NB4 (cell line): Measurements from ENCODE around the gene FBXW8.

Experiments used
- CTCF ChIP-seq: IDR thresholded peaks from one replicate; pipeline ENCODE4 v1.5.1; 2012; ENCODE audit warnings: low read depth, low read length
- POLR2A ChIP-seq: IDR thresholded peaks from 2 replicates; pipeline ENCODE4 v1.6.1; 2011; ENCODE audit warnings: mild to moderate bottlenecking; ENCODE audit not compliant: insufficient read length; ENCODE audit errors: extremely low read depth

DNA sequence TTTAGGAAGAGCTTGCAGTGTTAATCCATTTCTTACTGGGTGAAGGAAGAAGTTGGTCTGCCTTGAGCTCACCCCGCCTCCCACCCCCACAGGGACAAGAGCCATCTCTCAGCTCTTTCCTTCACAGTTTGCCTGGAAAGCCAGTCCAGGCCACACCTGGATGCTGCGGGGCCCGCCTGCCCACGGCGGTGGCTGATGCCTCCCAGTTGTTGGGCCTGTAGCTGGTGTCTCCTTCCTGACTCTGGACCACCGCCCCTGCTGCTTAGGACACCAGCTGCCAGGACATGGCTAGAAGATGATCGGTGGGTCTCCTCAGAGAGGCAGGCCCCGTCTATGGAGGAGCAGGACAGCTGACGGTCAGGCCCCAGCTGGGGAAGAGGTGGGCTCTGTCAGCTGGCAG is 95.6 kb downstream of the FBXW8 start:
- TF ChIP-seq CTCF (no peak), POLR2A (no peak)
